Sciatic nerve (tissue), 2 donors: ENCODE results near the gene TMEM267. TPM values are rescaled to one million over a fixed set of nuclear protein-coding genes. Genes with fewer than 3 reads are reported as not detected.
"Not testable (repeated sequence)": the region's sequence is repeated elsewhere in the genome, so short reads cannot be mapped to it uniquely, and the experiment has no call there.

Experiments
- ATAC-seq: fragments of 200-7000 bp; cut with Tn5 transposase; one replicate; pipeline ENCODE4 v1.9.1; 2020; ENCODE audit warnings: mild to moderate bottlenecking, moderate library complexity
- DNase-seq: peaks from one replicate; pipeline ENCODE4 v3.0.0-alpha.2; 2020; ENCODE audit warnings: low spot score
- intact Hi-C: fragments of 100-400 bp; cut with DNase I; formaldehyde crosslinking; loops from one replicate; pipeline ENCODE4 v1.14.2; 2022
- total RNA-seq: library from RNA; stranded (reverse); fragmentation: NEBNext Ultra II Directional; extraction: Animal tissue kit (Norgen Biotek cat#: 25700); gene quantifications from one replicate; pipeline ENCODE4 v1.2.1, GENCODE V29; 2021
- donor health status: DM: no; HTN: no; CAD: no.
- donor health status: DM: no; HTN: no; CAD: no.

TMEM267 gene
- total RNA-seq, 1 donor from 2014 or later = 12.1 TPM

GRCh38 chr5:43415935-43416802, 67.5 kb downstream of the TMEM267 start:
- no peak for DNase-seq
- intact Hi-C loops = no loop called here
- ATAC-seq = no peak

GRCh38 chr5:43413966-43414365, 69.7 kb downstream of the TMEM267 start:
- DNase-seq (no peak), ATAC-seq (no peak)
- intact Hi-C loops = no loop called here

- DNase-seq (no peak), ATAC-seq (no peak)
- intact Hi-C loops = no loop called here
These were observed 71.0 kb downstream of the TMEM267 start for GRCh38 chr5:43412644-43413043.

GRCh38 chr5:43412156-43412555, 71.5 kb downstream of the TMEM267 start, which contains the start of gene CCL28:
CCL28 (minus strand) TSS chr5:43412391; CDS start chr5:43412316, 75 bp downstream.
- ATAC-seq = no peak
- intact Hi-C loops = no loop called here

GRCh38 chr5:43411495-43411894, 72.2 kb downstream of the TMEM267 start:
- no peak for ATAC-seq
- DNase-seq = no peak
- intact Hi-C loops = no loop called here

More at GRCh38 chr5:43412156-43412555, 71.5 kb downstream of the TMEM267 start, which contains the start of gene CCL28:
- no peak for DNase-seq

- intact Hi-C loops = no loop called here
- ATAC-seq = no peak
- DNase-seq = no peak
These were observed 73.3 kb downstream of the TMEM267 start for GRCh38 chr5:43410414-43410813.

- ATAC-seq = no peak
- intact Hi-C loops = no loop called here
- no peak for DNase-seq
These were observed 73.8 kb downstream of the TMEM267 start for GRCh38 chr5:43409809-43410271.

GRCh38 chr5:43402524-43403066, 81.1 kb downstream of the TMEM267 start:
- ATAC-seq, intact Hi-C loops, DNase-seq: not testable (repeated sequence)

GRCh38 chr5:43401827-43402226, 81.8 kb downstream of the TMEM267 start:
- ATAC-seq = no peak
- no peak for DNase-seq
- intact Hi-C loops = no loop called here

- DNase-seq (no peak), ATAC-seq (peak; percentile 46)
- intact Hi-C loops = no loop called here
These were observed 83.6 kb downstream of the TMEM267 start for GRCh38 chr5:43400082-43400481.

- intact Hi-C loops = no loop called here
- ATAC-seq (peak; percentile 94), DNase-seq (peak; percentile 64)
These were observed 86.8 kb downstream of the TMEM267 start for GRCh38 chr5:43396762-43397304.

Other genes starting within 250 kb of the TMEM267 start
- 115 TPM for gene HMGCS1, start 170.5 kb downstream of the TMEM267 start, total RNA-seq
- gene CCL28, start 71.5 kb downstream of the TMEM267 start, total RNA-seq = 10.4 TPM
- gene C5orf34, start 31.3 kb upstream of the TMEM267 start, total RNA-seq = 1.5 TPM
- 64.1 TPM for gene PAIP1, start 73.2 kb upstream of the TMEM267 start, total RNA-seq
- gene NNT, start 119.3 kb upstream of the TMEM267 start, total RNA-seq = 38.1 TPM